Lung (tissue), 12 donors: ENCODE results near the gene B3GNT5. TPM values are rescaled to one million over a fixed set of nuclear protein-coding genes. Genes with fewer than 3 reads are reported as not detected.

ENCODE experiments used
- ATAC-seq: fragments of 200-7000 bp; cut with Tn5 transposase; one replicate; pipeline ENCODE4 v1.9.1; 2020; ENCODE audit warnings: moderate number of reproducible peaks; ENCODE audit not compliant: insufficient read depth, low FRiP score
- DNase-seq, 3 donors: peaks; one replicate each; pipeline ENCODE4 v3.0.0-alpha.2; 2013 to 2017
- H3K27ac ChIP-seq, 2 donors: one replicate each; pipeline ENCODE4 v1.5.1; 2013; ENCODE audit warnings: mild to moderate bottlenecking in 2 of 2, moderate library complexity in 2 of 2, control low read depth in 1 of 2, inconsistent platforms in 1 of 2, low read depth in 1 of 2, low read length in 1 of 2
- H3K27me3 ChIP-seq, 3 donors: one replicate each; pipeline ENCODE4 v1.5.1; 2013; ENCODE audit warnings: low read length in 2 of 3; ENCODE audit not compliant: control insufficient read depth in 3 of 3, insufficient read depth in 3 of 3
- H3K36me3 ChIP-seq, 4 donors: one replicate each; pipeline ENCODE4 v1.5.1; 2013; ENCODE audit warnings: low read length in 4 of 4, mild to moderate bottlenecking in 1 of 4, moderate library complexity in 1 of 4; ENCODE audit not compliant: control insufficient read depth in 4 of 4, insufficient read depth in 4 of 4
- H3K4me1 ChIP-seq, 5 donors: one replicate each; pipeline ENCODE4 v1.5.1; 2013; ENCODE audit warnings: low read length in 5 of 5, mild to moderate bottlenecking in 2 of 5, moderate library complexity in 1 of 5; ENCODE audit not compliant: control insufficient read depth in 5 of 5, insufficient read depth in 5 of 5
- H3K4me3 ChIP-seq: one replicate; pipeline ENCODE4 v1.5.1; 2013; ENCODE audit warnings: mild to moderate bottlenecking, control low read depth, moderate library complexity
- H3K9ac ChIP-seq, 2 donors: one replicate each; pipeline ENCODE4 v1.5.1; 2013; ENCODE audit warnings: low read length in 2 of 2, control low read depth in 1 of 2; ENCODE audit not compliant: insufficient read depth in 1 of 2
- H3K9me3 ChIP-seq, 4 donors: one replicate each; pipeline ENCODE4 v1.5.1; 2013; ENCODE audit warnings: low read length in 3 of 4, mild to moderate bottlenecking in 1 of 4, moderate library complexity in 1 of 4; ENCODE audit not compliant: control insufficient read depth in 4 of 4, insufficient read depth in 3 of 4
- WGBS, 2 donors: extraction: QIAGEN DNeasy Blood & Tissue Kit; methylation state at CpG; one replicate each; pipeline ENCODE4 v1.1.7; 2013; 5-methylcytosine and 5-hydroxymethylcytosine counted together
- polyA plus RNA-seq, 2 donors: library from polyadenylated mRNA; stranded (reverse); fragments of 200-250 nt; gene quantifications; one replicate each; pipeline ENCODE4 v1.2.1, GENCODE V29; 2013
- total RNA-seq, 2 donors: library from RNA; depleted of rRNA in 1 of 2; stranded (reverse); fragments of >200 nt in 1 of 2; gene quantifications; one replicate each; pipeline ENCODE4 v1.2.1, GENCODE V29; 2014 to 2021
- TF ChIP-seq, protein P1 (sequence below): IDR thresholded peaks from 2 replicates; pipeline ENCODE4 v1.5.1; 2012; ENCODE audit warnings: mild to moderate bottlenecking; ENCODE audit errors: control extremely low read depth, extremely low read depth
- donor health status: control.
- donor health status: control.
- donor health status: Bipolar disorder and iron deficiency.
- donor health status: healthy.
- donor health status: DM: yes; HTN: yes; CAD: no.

B3GNT5 gene
- total and polyA plus RNA-seq, 4 donors, result 13.5 to 43.1 (median 26.8) TPM

GRCh38 chr3:183312433-183312832 is 59.4 kb downstream of the B3GNT5 start:
- Histone ChIP-seq H3K9ac (no peak overlapping the region), H3K9me3 (no peaks in the 10 kb centered on the region), H3K4me1 (peaks cover 0 to 3% (median 0%) of the 10 kb centered on the region in 5 donors), H3K27ac (no peak overlapping the region), H3K4me3 (no peak overlapping the region), H3K36me3 (no peaks in the 10 kb centered on the region), H3K27me3 (no peaks in the 10 kb centered on the region)
- 92 to 94% methylated on average over 2 of the region's 2 CpGs for WGBS, 2 donors
- TF ChIP-seq, protein P1, sequence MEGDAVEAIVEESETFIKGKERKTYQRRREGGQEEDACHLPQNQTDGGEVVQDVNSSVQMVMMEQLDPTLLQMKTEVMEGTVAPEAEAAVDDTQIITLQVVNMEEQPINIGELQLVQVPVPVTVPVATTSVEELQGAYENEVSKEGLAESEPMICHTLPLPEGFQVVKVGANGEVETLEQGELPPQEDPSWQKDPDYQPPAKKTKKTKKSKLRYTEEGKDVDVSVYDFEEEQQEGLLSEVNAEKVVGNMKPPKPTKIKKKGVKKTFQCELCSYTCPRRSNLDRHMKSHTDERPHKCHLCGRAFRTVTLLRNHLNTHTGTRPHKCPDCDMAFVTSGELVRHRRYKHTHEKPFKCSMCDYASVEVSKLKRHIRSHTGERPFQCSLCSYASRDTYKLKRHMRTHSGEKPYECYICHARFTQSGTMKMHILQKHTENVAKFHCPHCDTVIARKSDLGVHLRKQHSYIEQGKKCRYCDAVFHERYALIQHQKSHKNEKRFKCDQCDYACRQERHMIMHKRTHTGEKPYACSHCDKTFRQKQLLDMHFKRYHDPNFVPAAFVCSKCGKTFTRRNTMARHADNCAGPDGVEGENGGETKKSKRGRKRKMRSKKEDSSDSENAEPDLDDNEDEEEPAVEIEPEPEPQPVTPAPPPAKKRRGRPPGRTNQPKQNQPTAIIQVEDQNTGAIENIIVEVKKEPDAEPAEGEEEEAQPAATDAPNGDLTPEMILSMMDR, result no peak
- no peak for DNase-seq
- ATAC-seq, result no peak

GRCh38 chr3:183313351-183313750 is 60.3 kb downstream of the B3GNT5 start:
- peaks cover 0 to 3% (median 0%) of the 10 kb centered on the region in 5 donors for H3K4me1 ChIP-seq
- H3K27me3 ChIP-seq, result no peaks in the 10 kb centered on the region
- TF ChIP-seq, protein P1, result no peak
- peak overlapping the region in 1 of 2 donors; percentile 49 for H3K27ac ChIP-seq
- WGBS, 2 donors, result 53 to 75% methylated on average over 4 of the region's 4 CpGs
- H3K9me3 ChIP-seq, result no peaks in the 10 kb centered on the region
- H3K4me3 ChIP-seq, result no peak overlapping the region
- DNase-seq (no peak), ATAC-seq (no peak)
- H3K9ac ChIP-seq, result no peak overlapping the region
- H3K36me3 ChIP-seq, result no peaks in the 10 kb centered on the region

GRCh38 chr3:183313764-183314163 is 60.7 kb downstream of the B3GNT5 start:
- Histone ChIP-seq H3K27ac (peak overlapping the region in 1 of 2 donors; percentile 49), H3K4me1 (peaks cover 0 to 3% (median 0%) of the 10 kb centered on the region in 5 donors), H3K36me3 (no peaks in the 10 kb centered on the region), H3K9me3 (no peaks in the 10 kb centered on the region), H3K9ac (no peak overlapping the region), H3K4me3 (no peak overlapping the region), H3K27me3 (no peaks in the 10 kb centered on the region)
- 67 to 70% methylated on average over 7 of the region's 7 CpGs for WGBS, 2 donors
- TF ChIP-seq, protein P1, result no peak
- DNase-seq (no peak), ATAC-seq (no peak)

- DNase-seq (no peak), ATAC-seq (no peak)
- H3K27me3 ChIP-seq, result no peaks in the 10 kb centered on the region
- H3K27ac ChIP-seq, result no peak overlapping the region
- no peaks in the 10 kb centered on the region for H3K36me3 ChIP-seq
- TF ChIP-seq, protein P1, result no peak
- H3K4me1 ChIP-seq, result peaks cover 0 to 3% (median 0%) of the 10 kb centered on the region in 5 donors
- 93 to 96% methylated on average over 8 of the region's 8 CpGs for WGBS, 2 donors
- no peak overlapping the region for H3K4me3 ChIP-seq
- H3K9ac ChIP-seq, result no peak overlapping the region
- H3K9me3 ChIP-seq, result no peaks in the 10 kb centered on the region
Observed at GRCh38 chr3:183315739-183316138, 62.7 kb downstream of the B3GNT5 start.
